Measurements from ENCODE around the gene RPS19BP1.

RPS19BP1 gene

GRCh38 chr22:39486951-39487825 is 45.4 kb downstream of the RPS19BP1 start:
- no peaks in the 10 kb centered on the region; the same call in 1 of the 2 replicates for H4K20me1 ChIP-seq (ENCODE audit: control insufficient read depth, insufficient read depth, low read depth, low read length)
- H3K36me3 ChIP-seq (ENCODE audit: control insufficient read depth, low read length) = peaks cover 34% of the 10 kb centered on the region
- H3F3A ChIP-seq (ENCODE audit: control insufficient read depth, insufficient read depth) = 0 out of 2 replicates have a peak, but pooled peaks cover 4% of the 10 kb centered on the region
- H3K27me3 ChIP-seq (ENCODE audit: control insufficient read depth, low read length) = no peaks in the 10 kb centered on the region
- no peaks in the 10 kb centered on the region for H3K9me2 ChIP-seq (replicated peaks; ENCODE audit: control insufficient read depth, low read length)
- no peak overlapping the region for H3K4me3 ChIP-seq (ENCODE audit: low read length)
- no peak overlapping the region for H3K27ac ChIP-seq (ENCODE audit: low read depth, low read length)
- no peak overlapping the region for H3K4me2 ChIP-seq (ENCODE audit: low read length)
- H3K9me3 ChIP-seq (ENCODE audit: control insufficient read depth, insufficient read depth, low read length) = no peaks in the 10 kb centered on the region
- peaks cover 22% of the 10 kb centered on the region for H3K4me1 ChIP-seq (ENCODE audit: control insufficient read depth, low read length)
- H3K79me2 ChIP-seq (ENCODE audit: control insufficient read depth, low read length) = peaks cover 19% of the 10 kb centered on the region
- TF ChIP-seq CTCF (IDR thresholded peaks at IDR 0.05; ENCODE audit: low read depth, low read length, poor library complexity, severe bottlenecking) (no peak), EZH2phosphoT487 (IDR thresholded peaks at IDR 0.05; ENCODE audit: borderline replicate concordance, low read length) (no peak)

GRCh38 chr22:39482768-39483167 is 49.8 kb downstream of the RPS19BP1 start:
- H3K36me3 ChIP-seq (ENCODE audit: control insufficient read depth, low read length) = peaks cover 36% of the 10 kb centered on the region
- TF ChIP-seq EZH2phosphoT487 (IDR thresholded peaks at IDR 0.05; ENCODE audit: borderline replicate concordance, low read length) = no peak
- TF ChIP-seq CTCF (IDR thresholded peaks at IDR 0.05; ENCODE audit: low read depth, low read length, poor library complexity, severe bottlenecking) = no peak
- no peaks in the 10 kb centered on the region for H3K9me2 ChIP-seq (replicated peaks; ENCODE audit: control insufficient read depth, low read length)
- no peaks in the 10 kb centered on the region for H3K4me1 ChIP-seq (ENCODE audit: control insufficient read depth, low read length)
- H3K4me2 ChIP-seq (ENCODE audit: low read length) = no peak overlapping the region
- peaks cover 40% of the 10 kb centered on the region for H3K79me2 ChIP-seq (ENCODE audit: control insufficient read depth, low read length)
- no peaks in the 10 kb centered on the region for H3F3A ChIP-seq (ENCODE audit: control insufficient read depth, insufficient read depth)
- H3K27ac ChIP-seq (ENCODE audit: low read depth, low read length) = no peak overlapping the region
- no peaks in the 10 kb centered on the region for H3K9me3 ChIP-seq (ENCODE audit: control insufficient read depth, insufficient read depth, low read length)
- H4K20me1 ChIP-seq (ENCODE audit: control insufficient read depth, insufficient read depth, low read depth, low read length) = no peaks in the 10 kb centered on the region
- H3K27me3 ChIP-seq (ENCODE audit: control insufficient read depth, low read length) = no peaks in the 10 kb centered on the region
- H3K4me3 ChIP-seq (ENCODE audit: low read length) = no peak overlapping the region

- H3K9me3 ChIP-seq (ENCODE audit: control insufficient read depth, insufficient read depth, low read length) = no peaks in the 10 kb centered on the region
- H4K20me1 ChIP-seq (ENCODE audit: control insufficient read depth, insufficient read depth, low read depth, low read length) = no peaks in the 10 kb centered on the region
- no peaks in the 10 kb centered on the region for H3K9me2 ChIP-seq (replicated peaks; ENCODE audit: control insufficient read depth, low read length)
- peaks cover 51% of the 10 kb centered on the region for H3K79me2 ChIP-seq (ENCODE audit: control insufficient read depth, low read length)
- no peaks in the 10 kb centered on the region for H3K4me1 ChIP-seq (ENCODE audit: control insufficient read depth, low read length)
- peaks cover 46% of the 10 kb centered on the region for H3K36me3 ChIP-seq (ENCODE audit: control insufficient read depth, low read length)
- no peak overlapping the region for H3K27ac ChIP-seq (ENCODE audit: low read depth, low read length)
- no peaks in the 10 kb centered on the region for H3F3A ChIP-seq (ENCODE audit: control insufficient read depth, insufficient read depth)
- no peak for TF ChIP-seq CTCF (IDR thresholded peaks at IDR 0.05; ENCODE audit: low read depth, low read length, poor library complexity, severe bottlenecking)
- no peak for TF ChIP-seq EZH2phosphoT487 (IDR thresholded peaks at IDR 0.05; ENCODE audit: borderline replicate concordance, low read length)
- H3K27me3 ChIP-seq (ENCODE audit: control insufficient read depth, low read length) = no peaks in the 10 kb centered on the region
- no peak overlapping the region for H3K4me2 ChIP-seq (ENCODE audit: low read length)
- H3K4me3 ChIP-seq (ENCODE audit: low read length) = no peak overlapping the region
These were observed 51.0 kb downstream of the RPS19BP1 start for GRCh38 chr22:39481595-39481994.

All from DOHH2 (cell line).